AG10803 (cell line): Measurements from ENCODE around the gene LYPLAL1.
A peak's percentile ranks its signal among the peaks of the same experiment; 100 is the strongest.

ENCODE experiments used
- DNase-seq: peaks from one replicate; pipeline ENCODE4 v3.0.0; 2010; ENCODE audit warnings: low read depth
- H3K4me3 ChIP-seq: 2 replicates; pipeline ENCODE4 v1.5.1; 2011; ENCODE audit warnings: mild to moderate bottlenecking, low read length, control low read depth
- TF ChIP-seq, protein P1 (sequence below): conservative IDR thresholded peaks from 2 replicates; pipeline ENCODE4 v1.5.1; 2011; ENCODE audit warnings: mild to moderate bottlenecking, low read length, control low read depth, inconsistent platforms

LYPLAL1 gene

DNA sequence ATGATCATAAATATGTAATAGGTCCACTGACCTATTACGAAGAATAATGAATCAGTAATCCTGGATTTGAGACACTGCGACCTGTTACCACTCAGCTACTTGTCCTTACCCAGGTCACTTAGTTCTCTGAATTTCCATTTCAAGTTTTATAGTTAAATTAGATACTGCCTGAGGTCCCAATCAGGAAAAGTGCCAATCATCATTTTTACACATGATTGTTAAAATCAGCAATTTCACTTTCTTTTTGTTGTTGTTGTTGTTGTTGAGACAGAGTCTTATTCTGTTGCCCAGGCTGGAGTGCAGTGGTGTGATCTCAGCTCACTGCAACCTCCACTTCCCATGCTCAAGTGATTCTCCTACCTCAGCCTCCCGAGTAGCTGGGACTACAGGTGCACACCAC is 22.8 kb upstream of the LYPLAL1 start:
- TF ChIP-seq, protein P1, sequence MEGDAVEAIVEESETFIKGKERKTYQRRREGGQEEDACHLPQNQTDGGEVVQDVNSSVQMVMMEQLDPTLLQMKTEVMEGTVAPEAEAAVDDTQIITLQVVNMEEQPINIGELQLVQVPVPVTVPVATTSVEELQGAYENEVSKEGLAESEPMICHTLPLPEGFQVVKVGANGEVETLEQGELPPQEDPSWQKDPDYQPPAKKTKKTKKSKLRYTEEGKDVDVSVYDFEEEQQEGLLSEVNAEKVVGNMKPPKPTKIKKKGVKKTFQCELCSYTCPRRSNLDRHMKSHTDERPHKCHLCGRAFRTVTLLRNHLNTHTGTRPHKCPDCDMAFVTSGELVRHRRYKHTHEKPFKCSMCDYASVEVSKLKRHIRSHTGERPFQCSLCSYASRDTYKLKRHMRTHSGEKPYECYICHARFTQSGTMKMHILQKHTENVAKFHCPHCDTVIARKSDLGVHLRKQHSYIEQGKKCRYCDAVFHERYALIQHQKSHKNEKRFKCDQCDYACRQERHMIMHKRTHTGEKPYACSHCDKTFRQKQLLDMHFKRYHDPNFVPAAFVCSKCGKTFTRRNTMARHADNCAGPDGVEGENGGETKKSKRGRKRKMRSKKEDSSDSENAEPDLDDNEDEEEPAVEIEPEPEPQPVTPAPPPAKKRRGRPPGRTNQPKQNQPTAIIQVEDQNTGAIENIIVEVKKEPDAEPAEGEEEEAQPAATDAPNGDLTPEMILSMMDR, result no peak
- no peak overlapping the region for H3K4me3 ChIP-seq
- DNase-seq, result no peak

DNA sequence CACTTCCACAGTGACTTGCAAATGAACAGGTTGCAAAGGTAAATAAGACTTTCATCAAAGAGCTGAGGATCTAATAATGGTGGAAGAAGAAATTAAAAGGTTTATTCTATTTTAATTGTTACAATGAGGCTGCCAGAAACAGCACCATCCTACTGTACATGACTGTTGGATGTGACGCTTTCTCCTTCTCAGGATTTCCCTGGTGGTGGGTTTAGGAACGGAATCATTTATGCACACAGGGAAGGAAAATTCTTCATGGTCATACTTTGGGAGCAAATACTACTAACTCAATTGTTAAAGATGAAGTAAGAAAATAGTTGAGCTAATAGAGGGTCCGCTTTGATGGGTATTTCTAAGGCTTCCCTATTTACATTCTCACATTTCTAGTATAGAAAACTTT is 22.2 kb upstream of the LYPLAL1 start:
- no peak overlapping the region for H3K4me3 ChIP-seq
- TF ChIP-seq, protein P1, result no peak
- no peak for DNase-seq

DNA sequence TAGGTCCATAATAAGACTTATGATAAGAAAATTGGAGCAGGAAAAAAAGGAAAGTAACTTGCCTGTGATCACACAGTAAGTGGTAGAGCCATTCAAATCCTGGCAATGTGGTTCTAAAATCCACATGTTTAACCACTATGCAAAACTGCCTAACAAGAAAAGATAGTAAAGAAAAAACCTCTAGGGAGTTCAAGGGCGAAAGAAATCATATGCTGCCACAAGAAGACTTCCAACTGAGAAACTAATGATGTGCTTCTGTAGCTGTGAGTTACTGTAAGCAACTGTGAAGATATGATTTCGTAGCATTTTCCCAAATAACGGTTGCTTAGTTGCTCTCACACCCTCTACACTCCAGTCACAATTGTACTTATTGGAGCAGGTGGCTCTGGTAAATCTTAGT is 20.9 kb upstream of the LYPLAL1 start:
- DNase-seq, result no peak
- TF ChIP-seq, protein P1, result no peak
- no peak overlapping the region for H3K4me3 ChIP-seq

DNA sequence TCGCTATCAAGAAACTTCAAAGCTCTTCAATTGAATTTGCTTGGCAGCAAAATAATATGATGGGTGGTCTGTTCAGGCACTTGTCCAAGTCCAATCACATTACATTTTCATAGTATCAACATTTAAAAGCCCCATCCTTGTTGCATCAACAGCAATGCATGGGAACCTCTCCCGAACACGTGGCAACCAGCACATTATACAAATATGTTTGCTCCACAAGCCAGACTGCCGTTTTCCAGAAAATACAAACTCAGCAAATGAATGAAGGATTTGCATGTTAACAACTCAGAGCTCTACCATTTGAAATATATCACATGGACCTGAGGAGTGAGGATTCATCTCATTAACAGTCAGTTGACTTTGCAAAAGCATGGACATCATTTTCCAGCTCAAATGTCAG is 20.0 kb upstream of the LYPLAL1 start:
- TF ChIP-seq, protein P1, result no peak
- no peak for DNase-seq
- no peak overlapping the region for H3K4me3 ChIP-seq

DNA sequence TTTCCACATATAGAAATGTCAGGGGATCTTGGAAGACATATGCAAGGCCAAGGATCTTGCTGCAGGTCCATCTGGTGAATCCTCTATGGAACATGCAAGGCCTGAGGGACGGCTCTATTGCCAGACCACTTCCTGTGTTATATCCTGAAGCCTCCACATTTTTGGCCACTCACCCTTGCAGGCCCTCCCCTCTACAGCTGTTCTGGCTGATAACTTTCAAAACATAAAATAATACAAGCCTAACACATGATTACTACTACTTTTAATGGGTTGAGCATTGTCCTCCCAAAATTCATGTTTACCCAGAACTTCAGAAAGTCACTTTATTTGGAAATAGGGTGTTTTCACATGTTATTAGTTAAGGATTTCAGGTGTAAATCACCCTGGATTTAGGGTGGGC is 18.5 kb upstream of the LYPLAL1 start:
- DNase-seq, result peak; percentile 40
- H3K4me3 ChIP-seq, result no peak overlapping the region
- TF ChIP-seq, protein P1, result no peak

DNA sequence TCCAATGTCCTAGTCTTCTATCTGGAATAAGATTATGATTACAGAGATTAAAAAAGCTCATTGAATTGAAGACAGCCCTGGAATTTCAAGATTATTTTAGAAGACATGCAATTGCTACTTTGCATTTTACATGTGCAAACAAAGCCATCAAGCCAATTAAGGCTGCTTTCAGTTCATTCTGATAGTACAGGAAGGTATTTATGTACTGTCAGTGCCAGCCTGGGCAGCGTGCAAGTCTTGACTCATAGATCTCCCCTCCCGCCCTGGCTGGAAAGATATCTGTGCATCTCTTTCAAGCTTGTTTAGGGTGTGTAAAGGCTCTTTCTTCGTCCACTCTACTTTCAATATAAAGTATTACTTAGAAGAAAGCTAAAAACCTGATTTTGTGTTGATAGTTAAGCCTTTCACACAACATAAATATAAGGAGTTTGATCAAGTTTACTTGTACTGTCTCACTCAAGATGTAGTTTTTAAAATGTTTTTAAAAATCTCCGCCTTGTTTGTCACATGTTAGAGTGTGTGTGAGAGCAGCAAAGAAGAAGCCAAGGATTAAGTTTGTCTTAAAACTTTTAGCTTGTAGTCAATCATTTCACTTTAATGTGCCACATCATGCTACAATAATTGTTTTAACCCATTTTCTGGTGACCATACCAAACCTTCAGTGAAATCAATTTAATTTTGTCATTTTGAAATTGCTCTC is 13.6 kb upstream of the LYPLAL1 start:
- no peak overlapping the region for H3K4me3 ChIP-seq
- peak; percentile 22 for DNase-seq
- TF ChIP-seq, protein P1, result no peak

DNA sequence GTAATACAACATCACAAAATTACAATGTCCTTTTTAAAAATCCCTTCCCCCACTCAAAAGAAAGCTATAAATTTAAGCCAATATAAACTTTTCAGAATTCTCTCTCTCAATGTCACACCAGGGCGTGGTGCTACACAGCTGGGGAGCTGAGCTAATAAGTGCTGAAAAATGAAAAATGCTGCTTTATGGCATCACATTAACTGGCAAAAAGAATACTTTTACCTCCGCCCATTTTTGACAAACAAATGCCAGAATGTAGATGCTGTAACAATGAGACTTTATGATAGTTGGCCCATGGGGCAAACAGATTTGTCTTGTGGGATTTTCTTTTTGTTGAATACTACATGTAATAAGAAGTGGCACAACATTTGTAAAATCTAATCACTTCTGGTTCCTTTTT is 12.7 kb upstream of the LYPLAL1 start:
- no peak for DNase-seq
- H3K4me3 ChIP-seq, result no peak overlapping the region
- TF ChIP-seq, protein P1, result no peak
